ENCODE measurements around the gene MMD2. TPM values are rescaled to one million over a fixed set of nuclear protein-coding genes. Genes with fewer than 3 reads are reported as not detected.

MMD2 gene
- total and polyA plus RNA-seq, 2 of the 8 experiments (the other 6 are each of a cell fraction or from before 2014, with no cell fraction given): 0.14 TPM; not detected in 1

DNA sequence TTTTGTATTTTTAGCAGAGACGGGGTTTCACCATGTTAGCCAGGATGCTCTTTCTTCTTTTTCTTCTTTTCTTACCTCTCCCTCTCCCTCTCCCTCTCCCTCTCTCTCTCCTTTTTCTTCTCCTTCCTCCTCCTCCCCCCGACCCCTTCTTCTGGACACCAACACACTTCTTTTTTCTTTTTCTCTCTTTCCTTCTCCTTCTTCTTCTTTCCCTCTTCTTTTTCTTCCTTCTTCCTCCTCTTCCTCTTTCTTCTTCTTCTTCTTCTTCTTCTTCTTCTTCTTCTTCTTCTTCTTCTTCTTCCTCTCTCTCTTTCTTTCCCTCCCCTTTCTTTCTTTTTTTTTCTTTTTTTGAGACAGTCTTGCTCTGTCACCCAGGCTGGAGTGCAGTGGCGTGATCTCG lies 14.0 kb downstream of the MMD2 start:
- CTCF ChIA-PET (ENCODE audit: partially characterized antibody): interaction anchor here (0.6 to 1.5 kb wide), 4 partner anchors 28 to 313 kb away, joined by 3 to 5 read pairs (median 3); no protein-coding TSS in a partner anchor
- H3K18ac ChIP-seq (ENCODE audit: extremely low read depth, low read length): no peak overlapping the region
- H3K9me3 ChIP-seq (ENCODE audit: insufficient read depth in 2 of 2, low read depth in 1 of 2, low read length in 1 of 2): peaks cover 0 to 12% of the 10 kb centered on the region in 2 experiments; a peak in 1 of 4 replicates
- no peak overlapping the region for H3K9ac ChIP-seq (replicated peaks in 1 of 4; ENCODE audit: extremely low read depth in 1 of 4, low read depth in 3 of 4, low read length in 3 of 4)
- H3K79me2 ChIP-seq (ENCODE audit: control insufficient read depth in 1 of 2, insufficient read depth in 2 of 2, low read length in 2 of 2): no peaks in the 10 kb centered on the region
- H2BK5ac ChIP-seq (ENCODE audit: low read depth, low read length): no peak overlapping the region
- H2BK20ac ChIP-seq (ENCODE audit: low read length): no peak overlapping the region
- no peak overlapping the region for H4K5ac ChIP-seq (ENCODE audit: insufficient read length, low read depth, low read length)
- H3K4me1 ChIP-seq (replicated peaks in 1 of 4; ENCODE audit: control insufficient read depth in 3 of 4, insufficient read depth in 4 of 4, low read length in 3 of 4): no peaks in the 10 kb centered on the region
- no peaks in the 10 kb centered on the region for H3K27me3 ChIP-seq (replicated peaks in 1 of 4; ENCODE audit: control insufficient read depth in 3 of 4, extremely low read depth in 1 of 4, insufficient read depth in 3 of 4, low read length in 3 of 4)
- no peak overlapping the region for H3K4me3 ChIP-seq (ENCODE audit: extremely low read depth in 1 of 4, insufficient read depth in 2 of 4, low read depth in 3 of 4, low read length in 4 of 4)
- H3K14ac ChIP-seq (ENCODE audit: insufficient read length): no peak overlapping the region
- no peak overlapping the region for H2AFZ ChIP-seq (ENCODE audit: low read length)
- H3K27ac ChIP-seq (ENCODE audit: low read depth, low read length): no peak overlapping the region
- no peak overlapping the region for H4K91ac ChIP-seq (replicated peaks; ENCODE audit: insufficient read length, low read length)
- no peak for DNase-seq (ENCODE audit: low read depth in 1 of 2, low spot score in 2 of 2)
- H2BK12ac ChIP-seq (ENCODE audit: low read depth, low read length): no peak overlapping the region
- no peaks in the 10 kb centered on the region for H3K79me1 ChIP-seq (ENCODE audit: low read depth, low read length)
- peaks cover 0 to 2% of the 10 kb centered on the region in 2 experiments for H4K20me1 ChIP-seq (replicated peaks in 1 of 2; ENCODE audit: control insufficient read depth in 1 of 2, insufficient read depth in 2 of 2, low read length in 2 of 2)
- H3K36me3 ChIP-seq (ENCODE audit: control insufficient read depth in 2 of 4, insufficient read depth in 4 of 4, low read length in 3 of 4): no peaks in the 10 kb centered on the region
- no peak overlapping the region for H3K4ac ChIP-seq (replicated peaks; ENCODE audit: insufficient read length, low read depth, low read length)
- no peak overlapping the region for H2BK15ac ChIP-seq (ENCODE audit: low read length)
- no peak for FAIRE-seq
- H3K23ac ChIP-seq (ENCODE audit: insufficient read length): no peak overlapping the region
- no peak overlapping the region for H3K4me2 ChIP-seq (ENCODE audit: insufficient read depth in 1 of 2, low read depth in 2 of 2, low read length in 2 of 2)
- TF ChIP-seq SUZ12 (IDR thresholded peaks at IDR 0.05; ENCODE audit: low read length) (no peak), ZNF274 (IDR thresholded peaks at IDR 0.05; ENCODE audit: borderline replicate concordance, extremely low read depth, low read length) (no peak), POLR2AphosphoS5 (IDR thresholded peaks at IDR 0.05; ENCODE audit: low read depth, low read length) (no peak), CHD1 (IDR thresholded peaks at IDR 0.05; ENCODE audit: low read depth, low read length) (no peak), HDAC2 (IDR thresholded peaks at IDR 0.05; ENCODE audit: borderline replicate concordance in 1 of 2, low read depth in 2 of 2, low read length in 2 of 2) (no peak), KDM1A (IDR thresholded peaks at IDR 0.05; ENCODE audit: borderline replicate concordance, low read length) (no peak), BRCA1 (IDR thresholded peaks at IDR 0.05; ENCODE audit: low read depth, low read length) (no peak), BCL11A (IDR thresholded peaks at IDR 0.05; ENCODE audit: low read depth in 2 of 2, low read length in 2 of 2) (no peak)
- no peak overlapping the region for H4K8ac ChIP-seq (ENCODE audit: extremely low read depth, insufficient read depth, low read length)
- 76 to 100% methylated on average over 1 to 4 of the region's 4 CpGs for WGBS, 2 experiments (ENCODE audit: extremely low coverage in 1 of 2, insufficient coverage in 1 of 2, insufficient read length in 1 of 2, insufficient replicate concordance in 2 of 2, low coverage in 1 of 2, low lambda C conversion rate in 2 of 2, missing lambda C conversion rate in 1 of 2)
- no peak overlapping the region for H3K56ac ChIP-seq (replicated peaks; ENCODE audit: insufficient read length, low read depth, low read length)
- H3K23me2 ChIP-seq (ENCODE audit: low read depth, low read length): 0 out of 2 replicates have a peak, but pooled peaks cover 1% of the 10 kb centered on the region
- no peak overlapping the region for H2BK120ac ChIP-seq (replicated peaks; ENCODE audit: low read depth, low read length)
- no peak overlapping the region for H2AK5ac ChIP-seq (ENCODE audit: low read depth, low read length)
- POLR2A ChIA-PET (ENCODE audit: partially characterized antibody): no interaction called here

Measured in H1 (cell line).